Suprapubic skin (tissue), 4 donors: ENCODE data around the gene PITPNM3. TPM values are rescaled to one million over a fixed set of nuclear protein-coding genes. Genes with fewer than 3 reads are reported as not detected.

Experiments used
- DNase-seq, 2 donors: peaks; one replicate each; pipeline ENCODE4 v3.0.0-alpha.2; 2019; ENCODE audit warnings: low spot score in 2 of 2
- H3K27ac ChIP-seq: fragments of 200-600 bp; sonication (generic); one replicate; pipeline ENCODE4 v1.5.1; 2019
- H3K27me3 ChIP-seq: fragments of 200-600 bp; sonication (generic); one replicate; pipeline ENCODE4 v1.5.1; 2019
- H3K36me3 ChIP-seq: fragments of 200-600 bp; sonication (generic); one replicate; pipeline ENCODE4 v1.5.1; 2019
- H3K4me1 ChIP-seq: fragments of 200-600 bp; sonication (generic); one replicate; pipeline ENCODE4 v1.5.1; 2019
- H3K4me3 ChIP-seq: fragments of 200-600 bp; sonication (generic); one replicate; pipeline ENCODE4 v1.5.1; 2019; ENCODE audit warnings: mild to moderate bottlenecking
- H3K9me3 ChIP-seq: fragments of 200-600 bp; sonication (generic); one replicate; pipeline ENCODE4 v1.5.1; 2019
- EP300 ChIP-seq: sonication (generic); formaldehyde crosslinking; IDR thresholded peaks from one replicate; pipeline ENCODE4 v1.6.1; 2017; ENCODE audit warnings: antibody characterized with exemption
- POLR2A ChIP-seq, 2 donors: fragments of 450-650 bp; IDR thresholded peaks; one replicate each; pipeline ENCODE4 v1.6.1; 2017; ENCODE audit warnings: antibody characterized with exemption in 2 of 2, mild to moderate bottlenecking in 2 of 2, moderate library complexity in 2 of 2
- POLR2AphosphoS5 ChIP-seq, 3 donors: sonication (generic); formaldehyde crosslinking; IDR thresholded peaks; one replicate each; pipeline ENCODE4 v1.6.1; 2017; ENCODE audit warnings: antibody characterized with exemption in 3 of 3
- WGBS: methylation state at CpG from one replicate; pipeline ENCODE4 v1.1.5; 2018; 5-methylcytosine and 5-hydroxymethylcytosine counted together
- total RNA-seq, 4 donors: library from RNA; depleted of rRNA; stranded (reverse); fragments of >200 nt; gene quantifications; one replicate each; pipeline ENCODE4 v1.1.0, GENCODE V29; 2016
- TF ChIP-seq, protein P1 (sequence below), 2 donors: fragments of 200-600 bp in 1 of 2; fragments of 450-650 bp in 1 of 2; sonication (generic) in 1 of 2; IDR thresholded peaks; one replicate each; pipeline ENCODE4 v1.5.1; 2016 to 2019; ENCODE audit warnings: antibody characterized with exemption in 2 of 2, mild to moderate bottlenecking in 1 of 2, moderate library complexity in 1 of 2

The PITPNM3 gene
- total RNA-seq, 4 donors from 2014 or later: 16.4 to 31.1 (median 19.2) TPM

DNA sequence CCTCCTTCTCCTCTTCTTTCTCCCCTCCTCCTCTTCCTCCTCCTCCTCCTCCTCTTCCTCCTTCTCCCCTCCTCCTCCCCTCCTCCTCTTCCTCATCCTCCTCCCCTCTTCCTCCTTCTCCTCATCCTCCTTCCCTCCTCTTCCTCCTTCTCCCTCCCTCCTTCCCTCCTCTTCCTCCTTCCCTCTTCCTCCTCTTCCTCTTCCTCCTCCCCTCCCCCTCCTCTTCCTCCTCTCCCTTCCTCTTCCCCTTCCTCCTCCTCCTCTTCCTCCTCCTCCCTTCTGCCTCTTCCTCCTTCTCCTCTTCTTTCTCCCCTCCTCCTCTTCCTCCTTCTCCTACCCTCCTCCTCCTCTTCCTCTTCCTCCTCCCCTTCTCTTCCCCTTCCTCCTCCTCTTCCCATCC is 5.1 kb upstream of the PITPNM3 start:
- no peaks in the 10 kb centered on the region for H3K36me3 ChIP-seq
- H3K9me3 ChIP-seq: no peaks in the 10 kb centered on the region
- H3K27me3 ChIP-seq: no peaks in the 10 kb centered on the region
- H3K27ac ChIP-seq: no peak overlapping the region
- no peak overlapping the region for H3K4me3 ChIP-seq
- TF ChIP-seq EP300 (no peak), POLR2AphosphoS5 (IDR thresholded peaks at IDR 0.05) (no peak), POLR2A (IDR thresholded peaks at IDR 0.05) (no peak)
- TF ChIP-seq, protein P1, sequence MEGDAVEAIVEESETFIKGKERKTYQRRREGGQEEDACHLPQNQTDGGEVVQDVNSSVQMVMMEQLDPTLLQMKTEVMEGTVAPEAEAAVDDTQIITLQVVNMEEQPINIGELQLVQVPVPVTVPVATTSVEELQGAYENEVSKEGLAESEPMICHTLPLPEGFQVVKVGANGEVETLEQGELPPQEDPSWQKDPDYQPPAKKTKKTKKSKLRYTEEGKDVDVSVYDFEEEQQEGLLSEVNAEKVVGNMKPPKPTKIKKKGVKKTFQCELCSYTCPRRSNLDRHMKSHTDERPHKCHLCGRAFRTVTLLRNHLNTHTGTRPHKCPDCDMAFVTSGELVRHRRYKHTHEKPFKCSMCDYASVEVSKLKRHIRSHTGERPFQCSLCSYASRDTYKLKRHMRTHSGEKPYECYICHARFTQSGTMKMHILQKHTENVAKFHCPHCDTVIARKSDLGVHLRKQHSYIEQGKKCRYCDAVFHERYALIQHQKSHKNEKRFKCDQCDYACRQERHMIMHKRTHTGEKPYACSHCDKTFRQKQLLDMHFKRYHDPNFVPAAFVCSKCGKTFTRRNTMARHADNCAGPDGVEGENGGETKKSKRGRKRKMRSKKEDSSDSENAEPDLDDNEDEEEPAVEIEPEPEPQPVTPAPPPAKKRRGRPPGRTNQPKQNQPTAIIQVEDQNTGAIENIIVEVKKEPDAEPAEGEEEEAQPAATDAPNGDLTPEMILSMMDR (IDR thresholded peaks at IDR 0.05): no peak
- peaks cover 5% of the 10 kb centered on the region for H3K4me1 ChIP-seq
- DNase-seq: no peak

DNA sequence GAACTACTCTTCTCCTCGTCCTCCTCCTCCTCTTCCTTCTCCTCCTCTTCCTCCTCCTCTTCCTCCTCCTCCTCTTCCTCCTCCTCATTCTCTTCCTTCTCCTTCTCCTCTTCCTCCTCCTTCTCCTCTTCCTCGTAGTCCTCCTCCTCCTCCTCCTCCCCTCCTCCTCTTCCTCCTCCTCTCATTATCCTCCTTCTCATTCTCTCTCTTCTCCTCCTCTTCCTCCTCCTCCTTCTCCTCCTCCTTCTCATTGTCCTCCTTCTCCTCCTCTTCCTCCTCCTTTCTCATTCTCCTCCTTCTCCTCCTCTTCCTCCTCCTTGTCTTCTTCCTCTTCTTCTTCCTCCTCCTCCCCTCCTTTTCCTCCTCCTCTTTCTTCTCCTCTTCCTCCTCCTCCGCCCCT is 4.1 kb upstream of the PITPNM3 start:
- H3K36me3 ChIP-seq: no peaks in the 10 kb centered on the region
- H3K9me3 ChIP-seq: no peaks in the 10 kb centered on the region
- DNase-seq: no peak
- TF ChIP-seq POLR2A (IDR thresholded peaks at IDR 0.05): no peak
- TF ChIP-seq, protein P1 (IDR thresholded peaks at IDR 0.05): no peak
- TF ChIP-seq POLR2AphosphoS5 (IDR thresholded peaks at IDR 0.05): no peak
- TF ChIP-seq EP300: no peak
- H3K4me3 ChIP-seq: no peak overlapping the region
- H3K27me3 ChIP-seq: peaks cover 5% of the 10 kb centered on the region
- H3K27ac ChIP-seq: no peak overlapping the region
- peaks cover 12% of the 10 kb centered on the region for H3K4me1 ChIP-seq
- WGBS: 90% methylated on average over 3 of the region's 3 CpGs

DNA sequence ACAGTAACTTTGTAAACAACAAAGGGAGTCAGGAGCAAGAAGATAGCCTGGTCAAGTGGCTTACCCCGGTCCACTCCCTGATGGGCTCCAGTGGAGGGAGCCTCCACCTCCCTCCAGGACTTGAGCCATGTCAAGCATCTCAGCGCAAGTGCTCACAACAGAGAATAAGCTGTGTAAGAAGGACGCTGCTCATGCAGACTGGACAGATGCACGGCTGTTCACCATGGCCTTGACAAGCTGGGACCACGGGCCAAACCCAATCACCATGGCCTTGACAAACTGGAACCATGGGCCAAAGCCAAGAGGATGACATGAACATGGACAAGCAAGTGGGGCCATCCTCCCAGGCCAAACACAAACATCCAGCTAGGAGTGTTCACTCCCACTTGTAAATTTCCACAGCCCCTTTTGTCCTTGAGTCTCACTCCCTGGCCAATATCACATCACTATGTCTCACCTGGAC is 3.4 kb upstream of the PITPNM3 start:
- no peak overlapping the region for H3K4me3 ChIP-seq
- H3K27me3 ChIP-seq: peaks cover 5% of the 10 kb centered on the region
- peaks cover 19% of the 10 kb centered on the region for H3K4me1 ChIP-seq
- H3K36me3 ChIP-seq: no peaks in the 10 kb centered on the region
- TF ChIP-seq POLR2AphosphoS5 (IDR thresholded peaks at IDR 0.05): no peak
- no peak for TF ChIP-seq POLR2A (IDR thresholded peaks at IDR 0.05)
- no peak for TF ChIP-seq EP300
- TF ChIP-seq, protein P1 (IDR thresholded peaks at IDR 0.05): no peak
- WGBS: 84% methylated on average over 5 of the region's 5 CpGs
- no peak overlapping the region for H3K27ac ChIP-seq
- no peaks in the 10 kb centered on the region for H3K9me3 ChIP-seq
- DNase-seq: peak in 1 of 2 donors; percentile 55

DNA sequence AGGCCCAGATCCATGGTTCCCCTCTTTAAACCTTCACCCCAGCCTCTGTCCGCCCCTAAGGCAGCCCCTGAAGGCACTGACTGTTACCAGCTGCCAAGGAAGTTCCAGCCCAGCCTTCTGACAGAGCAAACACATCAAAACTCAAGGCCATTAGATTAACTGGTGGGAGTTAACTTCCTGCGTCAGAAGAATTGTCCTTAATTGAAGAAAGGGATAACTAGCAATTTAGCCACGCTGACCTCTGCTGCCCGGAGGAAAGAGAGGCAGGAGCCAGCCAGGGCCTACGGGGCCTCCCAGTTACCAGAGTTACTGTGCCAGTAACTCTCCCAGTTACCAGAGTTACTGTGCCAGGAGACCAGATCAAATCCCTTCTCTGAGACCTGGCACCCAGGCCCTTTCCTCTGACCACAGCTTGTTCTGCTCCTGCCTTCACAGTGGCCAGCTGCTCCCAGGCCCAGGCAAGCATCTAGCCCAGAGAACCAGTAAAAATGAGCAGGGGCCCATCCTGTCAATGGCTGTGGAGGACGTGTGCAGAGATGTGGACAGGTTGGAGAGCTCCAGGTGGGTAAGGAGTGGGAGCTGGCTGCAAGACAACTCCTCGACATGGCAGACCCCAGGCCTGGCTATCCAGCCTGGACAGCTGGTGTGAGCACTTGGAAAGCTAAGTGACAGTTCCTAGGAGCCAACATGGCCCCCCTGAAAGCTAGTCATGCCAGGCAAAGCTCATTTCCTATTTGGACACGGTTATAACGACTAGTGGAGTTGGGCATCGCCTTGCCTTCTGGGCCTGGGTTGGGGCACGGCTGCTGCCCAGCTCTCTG is 2.8 kb upstream of the PITPNM3 start:
- peaks cover 24% of the 10 kb centered on the region for H3K4me1 ChIP-seq
- 72% methylated on average over 10 of the region's 11 CpGs for WGBS
- no peak overlapping the region for H3K27ac ChIP-seq
- H3K27me3 ChIP-seq: peaks cover 5% of the 10 kb centered on the region
- no peaks in the 10 kb centered on the region for H3K36me3 ChIP-seq
- H3K4me3 ChIP-seq: no peak overlapping the region
- TF ChIP-seq POLR2A (IDR thresholded peaks at IDR 0.05) (no peak), EP300 (no peak), POLR2AphosphoS5 (IDR thresholded peaks at IDR 0.05) (no peak)
- TF ChIP-seq, protein P1 (IDR thresholded peaks at IDR 0.05): no peak
- DNase-seq: peak in 1 of 2 donors; percentile 63
- H3K9me3 ChIP-seq: no peaks in the 10 kb centered on the region

DNA sequence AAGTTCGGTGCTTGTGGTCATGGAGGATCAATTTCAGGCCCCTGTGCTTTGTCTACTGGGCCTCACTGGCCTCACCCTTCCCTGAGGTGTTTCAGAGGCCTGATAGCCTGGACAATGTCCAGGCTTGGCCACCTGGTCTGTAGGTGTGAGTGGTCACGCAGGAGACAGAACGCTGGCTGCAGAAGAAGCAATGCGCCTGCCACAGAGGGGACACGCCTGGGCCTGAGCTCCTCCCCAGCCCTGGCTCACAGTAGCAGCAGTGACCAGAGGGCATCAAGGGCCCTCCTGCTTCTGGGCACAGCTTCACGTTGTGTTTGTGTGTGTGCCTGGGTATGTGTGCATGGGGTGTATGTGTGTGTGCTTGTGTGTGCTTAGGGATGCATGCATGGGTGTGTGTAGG is 1.9 kb upstream of the PITPNM3 start:
- 78% methylated on average over 5 of the region's 6 CpGs for WGBS
- Histone ChIP-seq H3K27me3 (peaks cover 5% of the 10 kb centered on the region), H3K36me3 (no peaks in the 10 kb centered on the region), H3K4me3 (no peak overlapping the region), H3K27ac (no peak overlapping the region), H3K4me1 (peaks cover 29% of the 10 kb centered on the region), H3K9me3 (no peaks in the 10 kb centered on the region)
- DNase-seq: no peak
- no peak for TF ChIP-seq POLR2AphosphoS5 (IDR thresholded peaks at IDR 0.05)
- no peak for TF ChIP-seq EP300
- TF ChIP-seq, protein P1 (IDR thresholded peaks at IDR 0.05): no peak
- no peak for TF ChIP-seq POLR2A (IDR thresholded peaks at IDR 0.05)
